Fibroblast of pulmonary artery (primary cell): ENCODE measurements around the gene MED1.
A peak's percentile ranks its signal among the peaks of the same experiment; 100 is the strongest.
"Not testable (repeated sequence)": the region's sequence is repeated elsewhere in the genome, so short reads cannot be mapped to it uniquely, and the experiment has no call there.

Experiments
- DNase-seq: peaks from one replicate; pipeline ENCODE4 v3.0.0-alpha.2; 2010; ENCODE audit warnings: low read depth
- H3K4me3 ChIP-seq: replicated peaks from 2 replicates; pipeline ENCODE4 v1.5.1; 2011; ENCODE audit warnings: low read depth, mild to moderate bottlenecking, control low read depth, low read length, moderate library complexity
- TF ChIP-seq, protein P1 (sequence below): IDR thresholded peaks from 2 replicates; pipeline ENCODE4 v1.5.1; 2011; ENCODE audit warnings: mild to moderate bottlenecking, control low read depth, low read length, inconsistent platforms; ENCODE audit errors: missing control alignments

Gene MED1

DNA sequence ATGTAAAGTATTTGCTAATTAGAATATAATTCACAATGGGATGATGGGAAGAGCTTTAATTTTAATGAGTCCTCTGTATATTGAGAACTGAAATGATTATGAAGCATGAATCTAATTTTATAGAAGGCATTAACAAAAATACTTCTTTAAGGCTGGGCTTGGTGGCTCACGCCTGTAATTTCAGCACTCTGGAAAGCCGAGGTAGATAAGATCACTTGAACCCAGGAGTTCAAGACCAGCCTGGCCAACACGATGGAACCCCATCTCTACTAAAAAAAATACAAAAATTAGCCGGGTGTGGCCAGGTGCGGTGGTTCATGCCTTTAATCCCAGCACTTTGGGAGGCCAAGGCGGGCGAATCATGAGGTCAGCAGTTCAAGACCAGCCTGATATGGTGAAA lies 22.2 kb upstream of the MED1 start:
- TF ChIP-seq, protein P1, sequence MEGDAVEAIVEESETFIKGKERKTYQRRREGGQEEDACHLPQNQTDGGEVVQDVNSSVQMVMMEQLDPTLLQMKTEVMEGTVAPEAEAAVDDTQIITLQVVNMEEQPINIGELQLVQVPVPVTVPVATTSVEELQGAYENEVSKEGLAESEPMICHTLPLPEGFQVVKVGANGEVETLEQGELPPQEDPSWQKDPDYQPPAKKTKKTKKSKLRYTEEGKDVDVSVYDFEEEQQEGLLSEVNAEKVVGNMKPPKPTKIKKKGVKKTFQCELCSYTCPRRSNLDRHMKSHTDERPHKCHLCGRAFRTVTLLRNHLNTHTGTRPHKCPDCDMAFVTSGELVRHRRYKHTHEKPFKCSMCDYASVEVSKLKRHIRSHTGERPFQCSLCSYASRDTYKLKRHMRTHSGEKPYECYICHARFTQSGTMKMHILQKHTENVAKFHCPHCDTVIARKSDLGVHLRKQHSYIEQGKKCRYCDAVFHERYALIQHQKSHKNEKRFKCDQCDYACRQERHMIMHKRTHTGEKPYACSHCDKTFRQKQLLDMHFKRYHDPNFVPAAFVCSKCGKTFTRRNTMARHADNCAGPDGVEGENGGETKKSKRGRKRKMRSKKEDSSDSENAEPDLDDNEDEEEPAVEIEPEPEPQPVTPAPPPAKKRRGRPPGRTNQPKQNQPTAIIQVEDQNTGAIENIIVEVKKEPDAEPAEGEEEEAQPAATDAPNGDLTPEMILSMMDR = no peak
- H3K4me3 ChIP-seq = no peak overlapping the region
- no peak for DNase-seq

DNA sequence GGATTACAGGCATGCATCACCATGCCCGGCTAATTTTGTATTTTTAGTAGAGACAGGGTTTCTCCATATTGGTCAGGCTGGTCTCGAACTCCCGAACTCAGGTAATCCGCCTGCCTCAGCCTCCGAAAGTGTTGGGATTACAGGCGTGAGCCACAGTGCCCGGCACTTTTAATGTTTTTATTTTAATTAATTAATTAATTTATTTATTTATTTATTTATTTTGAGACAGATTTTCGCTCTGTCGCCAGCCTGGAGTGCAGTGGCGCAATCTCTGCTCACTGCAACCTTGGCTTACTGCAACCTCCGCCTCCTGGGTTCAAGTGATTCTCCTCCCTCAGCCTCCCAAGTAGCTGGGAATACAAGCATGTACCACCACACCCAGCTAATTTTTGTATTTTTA lies 17.5 kb upstream of the MED1 start:
- not testable (repeated sequence) for DNase-seq, H3K4me3 ChIP-seq

DNA sequence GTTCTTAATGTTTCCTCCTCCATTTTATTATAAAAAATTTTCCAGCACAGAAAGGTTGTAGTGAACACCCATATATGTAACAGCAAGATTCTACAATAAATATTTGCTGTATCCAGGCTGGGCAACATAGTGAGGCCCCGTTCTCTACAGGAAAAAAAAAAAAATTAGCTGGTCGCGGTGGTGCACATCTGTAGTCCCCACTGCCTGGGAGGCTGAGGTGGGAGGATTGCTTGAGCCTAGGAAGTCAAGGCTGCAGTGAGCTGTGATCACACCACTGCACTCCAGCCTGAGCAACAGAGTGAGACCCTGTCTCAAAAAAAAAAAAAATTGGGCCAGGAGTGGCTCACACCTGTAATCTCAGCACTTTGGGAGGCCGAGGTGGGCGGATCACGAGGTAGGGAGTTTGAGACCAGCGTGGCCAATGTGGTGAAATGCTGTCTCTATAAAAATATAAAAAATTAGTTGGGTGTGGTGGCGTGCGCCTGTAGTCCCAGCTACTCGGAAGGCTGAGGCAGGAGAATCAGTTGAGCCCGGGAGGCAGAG lies 13.6 kb upstream of the MED1 start:
- DNase-seq = not testable (repeated sequence)
- H3K4me3 ChIP-seq = peak overlapping the region; percentile 80

DNA sequence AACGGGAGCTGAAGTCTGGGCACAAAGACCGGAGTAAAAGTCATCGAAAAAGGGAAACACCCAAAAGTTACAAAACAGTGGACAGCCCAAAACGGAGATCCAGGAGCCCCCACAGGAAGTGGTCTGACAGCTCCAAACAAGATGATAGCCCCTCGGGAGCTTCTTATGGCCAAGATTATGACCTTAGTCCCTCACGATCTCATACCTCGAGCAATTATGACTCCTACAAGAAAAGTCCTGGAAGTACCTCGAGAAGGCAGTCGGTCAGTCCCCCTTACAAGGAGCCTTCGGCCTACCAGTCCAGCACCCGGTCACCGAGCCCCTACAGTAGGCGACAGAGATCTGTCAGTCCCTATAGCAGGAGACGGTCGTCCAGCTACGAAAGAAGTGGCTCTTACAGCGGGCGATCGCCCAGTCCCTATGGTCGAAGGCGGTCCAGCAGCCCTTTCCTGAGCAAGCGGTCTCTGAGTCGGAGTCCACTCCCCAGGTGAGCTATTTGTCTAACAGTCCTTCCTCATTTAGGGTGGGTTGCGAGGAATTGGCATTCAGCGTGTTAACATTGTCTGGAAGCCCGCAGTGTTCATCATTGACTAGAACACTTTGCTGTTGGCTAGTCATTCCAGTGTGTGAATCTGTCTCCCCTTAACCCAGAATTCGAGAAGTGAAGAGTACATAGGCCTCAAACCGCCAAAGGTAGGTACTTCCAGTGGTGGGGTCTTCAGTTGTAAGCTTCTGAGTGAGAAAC lies 11.7 kb upstream of the MED1 start:
- peak overlapping the region; percentile 80 for H3K4me3 ChIP-seq
- TF ChIP-seq, protein P1 = no peak
- no peak for DNase-seq

DNA sequence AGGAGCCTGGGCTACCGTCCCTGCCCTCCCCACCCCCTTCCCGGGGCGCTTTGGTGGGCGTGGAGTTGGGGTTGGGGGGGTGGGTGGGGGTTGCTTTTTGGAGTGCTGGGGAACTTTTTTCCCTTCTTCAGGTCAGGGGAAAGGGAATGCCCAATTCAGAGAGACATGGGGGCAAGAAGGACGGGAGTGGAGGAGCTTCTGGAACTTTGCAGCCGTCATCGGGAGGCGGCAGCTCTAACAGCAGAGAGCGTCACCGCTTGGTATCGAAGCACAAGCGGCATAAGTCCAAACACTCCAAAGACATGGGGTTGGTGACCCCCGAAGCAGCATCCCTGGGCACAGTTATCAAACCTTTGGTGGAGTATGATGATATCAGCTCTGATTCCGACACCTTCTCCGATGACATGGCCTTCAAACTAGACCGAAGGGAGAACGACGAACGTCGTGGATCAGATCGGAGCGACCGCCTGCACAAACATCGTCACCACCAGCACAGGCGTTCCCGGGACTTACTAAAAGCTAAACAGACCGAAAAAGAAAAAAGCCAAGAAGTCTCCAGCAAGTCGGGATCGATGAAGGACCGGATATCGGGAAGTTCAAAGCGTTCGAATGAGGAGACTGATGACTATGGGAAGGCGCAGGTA lies 11.0 kb upstream of the MED1 start:
- TF ChIP-seq, protein P1 = no peak
- peak overlapping the region; percentile 80 for H3K4me3 ChIP-seq
- DNase-seq = no peak

DNA sequence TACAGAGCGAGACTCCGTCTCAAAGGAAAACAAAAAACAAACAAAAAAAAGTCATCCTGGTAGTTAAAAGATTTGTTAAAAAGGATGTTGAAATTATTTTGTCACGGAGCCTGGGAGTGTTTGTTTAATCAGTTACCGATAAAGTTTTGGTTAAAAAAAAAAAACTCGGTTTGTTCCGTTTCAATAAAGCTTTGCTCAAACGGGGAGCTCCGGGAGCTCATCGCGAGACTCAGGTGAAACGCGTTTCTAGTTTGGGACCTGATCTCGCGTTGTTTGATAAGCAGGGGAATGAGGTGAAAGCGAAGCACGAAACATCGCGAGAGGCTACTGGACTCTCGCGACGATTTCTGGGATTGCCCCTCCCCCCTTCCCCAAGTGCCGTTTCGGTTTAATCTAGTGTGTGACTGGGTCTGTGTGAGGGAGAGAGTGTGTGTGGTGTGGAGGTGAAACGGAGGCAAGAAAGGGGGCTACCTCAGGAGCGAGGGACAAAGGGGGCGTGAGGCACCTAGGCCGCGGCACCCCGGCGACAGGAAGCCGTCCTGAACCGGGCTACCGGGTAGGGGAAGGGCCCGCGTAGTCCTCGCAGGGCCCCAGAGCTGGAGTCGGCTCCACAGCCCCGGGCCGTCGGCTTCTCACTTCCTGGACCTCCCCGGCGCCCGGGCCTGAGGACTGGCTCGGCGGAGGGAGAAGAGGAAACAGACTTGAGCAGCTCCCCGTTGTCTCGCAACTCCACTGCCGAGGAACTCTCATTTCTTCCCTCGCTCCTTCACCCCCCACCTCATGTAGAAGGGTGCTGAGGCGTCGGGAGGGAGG lies 10.3 kb upstream of the MED1 start, which contains the start of gene CDK12:
TSS of gene CDK12 (plus strand) at position 374 of the 813 bp plus-strand sequence. CDS start 586 bp downstream, outside the sequence.
- peak; percentile 100 for DNase-seq
- TF ChIP-seq, protein P1 = no peak
- peak within 1 kb of the TSS; percentile 80 for H3K4me3 ChIP-seq

DNA sequence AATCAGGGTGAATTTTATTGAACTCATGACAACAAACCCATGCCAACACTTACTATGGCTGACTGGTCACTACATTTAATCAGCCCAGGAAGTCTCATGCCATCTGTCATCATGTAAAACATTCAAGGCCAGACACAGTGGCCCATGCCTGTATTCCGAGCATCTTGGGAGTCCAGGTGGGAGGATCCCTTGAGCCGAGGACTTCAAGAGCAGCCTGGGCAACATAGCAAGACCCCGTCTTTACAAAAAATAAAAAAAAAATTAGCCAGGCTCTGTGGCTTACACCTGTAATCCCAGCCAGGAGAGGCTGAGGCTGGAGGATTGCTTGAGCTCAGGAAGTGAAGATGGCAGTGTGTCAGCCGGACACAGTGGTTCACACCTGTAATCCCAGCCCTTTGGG lies 4.9 kb upstream of the MED1 start:
- no peak overlapping the region for H3K4me3 ChIP-seq
- no peak for DNase-seq
- TF ChIP-seq, protein P1 = no peak
